ENCODE results near the gene MRPS14.

The MRPS14 gene

GRCh38 chr1:174982971-174983689 lies 40.1 kb downstream of the MRPS14 start:
- no peak for DNase-seq

DNA sequence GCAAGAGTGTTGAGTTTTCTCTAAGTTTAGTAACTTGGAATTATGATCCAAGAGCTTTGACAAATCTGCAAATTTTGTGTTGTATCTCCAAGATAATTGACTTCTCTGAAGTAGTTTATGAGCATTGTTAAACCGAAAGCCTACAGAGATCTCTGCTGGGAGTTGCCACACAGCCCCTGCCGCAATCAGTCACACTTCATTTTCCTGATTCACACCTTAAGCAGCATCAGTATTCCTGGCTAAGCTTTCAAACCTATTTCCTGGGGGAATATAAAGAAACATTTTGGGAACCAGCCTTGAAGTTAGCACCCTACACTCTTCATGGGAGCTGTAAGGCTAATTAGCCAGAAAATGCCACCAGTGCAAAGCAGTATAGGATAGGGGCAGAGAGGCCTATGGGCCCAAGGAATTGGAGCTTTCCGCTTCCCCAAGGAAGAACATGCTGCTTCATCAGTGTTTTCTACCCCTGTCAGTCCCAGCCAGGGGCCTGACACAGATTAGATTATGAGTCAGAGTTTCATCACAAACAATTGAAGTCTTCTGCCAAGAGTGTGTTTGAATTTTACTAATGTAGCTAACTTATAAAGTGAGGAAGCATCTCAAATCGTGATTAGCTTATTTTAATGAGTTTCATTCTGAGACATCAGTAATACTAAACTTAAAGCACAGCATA lies 46.7 kb downstream of the MRPS14 start:
- no peak for DNase-seq

DNA sequence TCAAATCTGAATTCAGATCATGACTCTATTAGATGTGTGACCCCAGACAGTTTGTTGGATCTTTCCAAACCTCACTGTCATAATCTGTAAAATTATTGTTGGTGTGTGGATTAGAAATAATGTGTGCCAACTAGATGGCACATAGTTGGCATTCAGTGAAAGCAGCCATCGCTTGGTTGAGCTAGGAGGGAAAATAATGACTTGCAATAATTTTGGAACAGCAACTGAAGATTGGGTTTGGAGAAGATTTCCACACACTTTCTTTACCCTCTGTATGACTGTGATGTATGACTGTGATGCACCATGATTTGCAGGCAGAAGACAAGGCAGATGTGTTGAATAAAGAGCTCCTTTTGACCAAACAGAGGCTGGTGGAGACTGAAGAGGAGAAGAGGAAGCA lies 47.5 kb downstream of the MRPS14 start:
- no peak for DNase-seq

DNA sequence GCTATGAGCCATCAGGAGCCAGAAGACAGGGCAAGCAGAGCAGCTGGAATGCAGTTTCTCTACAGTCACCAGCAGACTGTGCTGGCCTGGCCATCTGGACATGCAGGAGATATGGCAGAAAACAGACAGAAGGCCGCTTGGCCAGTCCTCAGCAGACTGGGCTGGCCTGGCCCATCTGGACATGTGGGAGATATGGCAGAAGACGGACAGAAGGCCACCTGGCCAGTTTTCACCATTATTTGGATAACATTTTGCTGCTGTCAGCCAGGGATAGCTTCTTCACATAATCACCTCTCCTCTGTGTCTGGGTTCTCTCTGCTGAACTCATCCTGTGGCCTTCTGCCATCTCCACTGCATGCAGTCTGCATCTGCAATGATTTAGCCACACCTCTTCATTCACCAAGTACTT lies 48.5 kb downstream of the MRPS14 start:
- DNase-seq, result no peak

DNA sequence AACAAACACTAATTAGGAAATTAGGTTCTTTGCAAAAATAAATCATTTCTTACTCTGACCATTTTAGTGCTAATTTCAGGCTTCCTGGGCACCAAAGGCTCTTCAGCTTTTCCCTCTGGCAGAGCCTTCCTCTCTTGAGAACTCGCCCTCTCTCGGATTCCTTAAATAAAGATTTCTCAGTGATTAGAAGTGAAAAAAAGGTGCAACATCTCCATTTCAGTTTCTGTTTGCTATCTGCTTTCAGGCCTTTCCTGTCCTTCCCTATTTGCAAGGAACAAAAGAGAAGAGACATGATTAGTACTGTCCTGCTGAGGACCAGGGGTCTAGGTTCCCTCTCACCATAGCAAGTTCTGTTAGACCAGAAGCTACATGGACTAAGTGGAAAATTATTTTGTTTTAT lies 51.3 kb downstream of the MRPS14 start:
- no peak for DNase-seq

DNA sequence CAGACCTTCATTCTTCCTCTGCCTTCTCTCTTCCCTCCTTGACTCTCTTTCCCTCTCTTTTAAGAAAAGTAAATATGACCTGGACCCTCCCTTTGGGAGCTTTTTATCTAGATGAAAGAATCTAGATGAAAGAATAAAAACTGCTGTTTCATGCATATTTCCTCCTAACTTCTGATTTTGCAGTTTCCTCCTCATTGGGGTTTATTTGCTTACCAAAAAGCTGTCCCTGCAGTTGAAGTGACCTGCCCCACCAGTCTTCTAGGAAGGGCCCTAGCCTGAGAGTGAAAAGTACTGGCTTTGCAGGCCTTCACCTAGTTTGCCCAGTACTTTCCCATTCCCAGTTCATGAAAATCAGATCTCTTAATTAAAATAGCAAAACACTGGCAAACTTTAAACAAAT lies 51.8 kb downstream of the MRPS14 start:
- no peak for DNase-seq

GRCh38 chr1:174969977-174970376 lies 53.2 kb downstream of the MRPS14 start:
- no peak for DNase-seq

DNA sequence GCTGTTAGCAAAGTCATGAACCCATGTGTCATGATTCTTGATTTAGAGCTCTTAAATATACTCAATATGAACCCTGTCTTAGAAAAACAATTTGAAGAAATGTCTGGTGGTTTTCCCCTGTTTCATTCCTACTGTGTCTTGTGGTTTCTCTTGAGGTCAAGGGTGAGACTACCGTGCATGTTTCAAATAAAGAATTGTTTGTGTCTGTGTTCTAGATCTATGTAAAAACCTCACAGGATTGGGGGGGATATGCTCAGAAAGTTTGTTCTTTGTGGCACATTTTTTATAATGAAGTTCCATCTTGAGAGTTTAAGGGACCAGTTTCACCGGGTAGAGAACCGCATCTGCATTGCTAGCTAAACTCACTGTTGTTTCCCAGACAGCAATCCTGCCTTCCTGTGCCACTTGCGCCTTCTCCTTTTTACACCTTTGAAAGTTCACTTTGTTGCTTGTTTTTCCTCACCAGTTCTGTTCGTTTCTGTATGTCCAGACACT lies 54.4 kb downstream of the MRPS14 start:
- DNase-seq, result peak in 1 of 2 experiments; percentile 17

GRCh38 chr1:174967845-174968705 lies 55.1 kb downstream of the MRPS14 start:
- DNase-seq, result no peak

- DNase-seq, result no peak
These were observed 57.1 kb downstream of the MRPS14 start for GRCh38 chr1:174966008-174966572.

DNA sequence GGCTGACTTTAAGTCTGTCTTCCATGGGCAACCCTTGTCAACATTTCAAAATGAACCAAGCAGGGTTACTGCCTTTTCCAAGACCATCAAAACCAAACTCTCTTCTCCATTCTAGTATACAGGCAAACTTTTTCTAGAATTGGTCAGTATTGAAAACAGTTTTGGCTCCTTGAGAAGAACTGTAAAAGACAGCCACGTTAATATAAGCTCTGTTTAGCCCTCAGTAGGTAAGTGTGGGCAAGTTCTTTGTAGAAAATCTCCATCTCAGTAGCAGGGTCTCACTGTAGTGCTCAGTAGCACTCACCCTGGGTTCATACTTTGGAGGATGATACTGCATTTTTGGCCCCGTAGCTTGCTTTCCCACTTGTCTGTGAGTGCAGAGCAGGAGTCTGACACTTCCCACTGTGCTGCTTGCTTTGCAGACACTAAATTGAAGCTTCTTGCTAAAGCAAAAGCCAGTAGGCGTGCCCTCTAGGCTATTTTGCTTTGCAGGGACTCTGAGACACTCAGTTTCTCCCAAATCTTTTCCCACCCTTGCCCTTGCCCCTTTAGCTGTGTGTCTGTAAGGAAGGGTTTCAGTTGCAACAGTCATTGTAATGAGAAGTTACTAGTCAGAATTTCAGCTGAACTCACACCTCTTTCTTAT lies 57.7 kb downstream of the MRPS14 start:
- peak in 1 of 2 experiments; percentile 16 for DNase-seq

DNA sequence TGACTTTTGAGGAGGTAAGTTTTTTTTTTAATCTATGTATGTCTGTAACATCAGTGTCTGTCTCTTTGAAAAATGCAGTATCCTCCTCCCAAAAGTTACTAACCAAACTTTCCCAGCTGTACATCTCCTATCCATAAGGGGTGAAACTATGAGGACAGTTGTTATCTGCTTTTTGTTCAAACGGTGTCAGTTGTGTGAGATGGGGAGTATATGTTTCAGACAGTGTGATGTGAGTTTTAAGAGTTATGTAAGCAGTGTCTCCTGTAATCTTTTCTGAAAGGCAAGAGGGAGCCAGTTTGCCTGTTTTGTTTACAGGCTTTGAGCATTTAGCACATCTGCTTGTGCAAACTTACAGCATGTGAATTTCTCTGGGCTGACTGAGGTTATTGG lies 58.3 kb downstream of the MRPS14 start:
- no peak for DNase-seq

GRCh38 chr1:174964261-174964971 lies 58.8 kb downstream of the MRPS14 start:
- DNase-seq, result no peak

GRCh38 chr1:174963529-174964125 lies 59.6 kb downstream of the MRPS14 start:
- no peak for DNase-seq

Data from activated CD4-positive, alpha-beta T cell treated with anti-CD3 and anti-CD28 coated beads, Interleukin-2, amount 50 U/mL, for 48 hours (primary cell).